DMS153 treated with DMSO at 0.1 percent for 48 hours (cell line): ENCODE data around the gene TSPAN17.

Experiments used
- DNase-seq: peaks from one replicate; lab custom pipeline; 2025; ENCODE audit not compliant: unreplicated experiment; lab: John Stamatoyannopoulos, UW

Gene TSPAN17

DNA sequence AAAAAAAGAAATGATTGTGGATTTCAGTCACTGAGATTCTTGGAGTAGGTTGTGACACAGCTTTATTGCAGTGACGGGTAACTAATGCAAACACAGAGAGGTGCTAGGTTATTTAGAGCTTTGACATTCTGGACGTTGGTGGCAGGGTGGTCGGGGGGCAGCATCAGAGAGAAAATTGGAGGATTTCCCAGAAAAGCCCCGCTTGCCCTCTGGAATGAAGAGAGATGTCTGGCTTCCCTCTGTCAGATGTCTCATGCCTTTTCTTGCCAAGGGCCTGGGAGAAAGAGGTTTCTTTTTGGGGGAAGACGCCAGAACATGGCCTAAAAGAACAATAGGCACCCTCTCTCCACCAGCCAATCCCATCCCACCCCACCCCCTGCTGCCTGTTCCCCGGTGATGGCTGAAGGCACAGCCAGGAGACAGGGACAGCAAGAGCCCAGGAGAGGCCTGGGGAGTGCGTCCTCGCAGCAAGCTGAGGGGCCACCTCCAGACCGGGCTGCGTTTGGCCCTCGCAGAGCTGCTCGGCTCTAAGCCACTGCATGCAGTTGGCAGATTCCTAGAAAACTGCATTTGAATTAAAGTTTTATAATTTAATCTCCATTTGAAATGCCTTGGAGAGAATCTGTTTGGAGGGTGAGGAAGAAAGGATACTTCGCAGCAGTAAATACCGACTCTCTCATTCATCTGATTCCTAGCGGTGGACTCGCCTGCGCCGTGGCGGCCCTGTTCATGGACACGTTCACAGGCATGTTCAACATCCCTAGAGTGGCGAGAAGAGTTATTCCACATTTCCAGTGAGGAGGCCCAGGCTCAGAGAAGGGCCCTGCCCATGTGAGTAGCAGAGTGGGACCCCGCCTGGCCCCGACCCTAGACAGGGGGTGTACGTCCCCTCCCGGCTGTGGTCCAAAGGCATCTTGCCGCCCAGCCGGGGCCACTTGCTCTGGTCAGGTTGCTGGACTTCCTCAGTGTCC lies 55.7 kb downstream of the TSPAN17 start:
- DNase-seq, result no peak

- DNase-seq, result no peak
These were observed 56.6 kb downstream of the TSPAN17 start for GRCh38 chr5:176703857-176704256.

- DNase-seq, result no peak
These were observed 57.1 kb downstream of the TSPAN17 start for GRCh38 chr5:176704355-176704754.

- DNase-seq, result no peak
These were observed 57.5 kb downstream of the TSPAN17 start for GRCh38 chr5:176704817-176705216.
